GM18519 (cell line): ENCODE results near the gene MRPS33.
A peak's percentile ranks its signal among the peaks of the same experiment; 100 is the strongest.

ENCODE experiments used
- ATAC-seq: cut with Tn5 transposase; IDR thresholded peaks from one replicate; pipeline ENCODE4 v1.9.1; 2021; ENCODE audit warnings: mild to moderate bottlenecking, moderate library complexity; ENCODE audit not compliant: unreplicated experiment, low FRiP score

MRPS33 gene

GRCh38 chr7:141012696-141013344, 1.9 kb downstream of the MRPS33 start:
- ATAC-seq, result no peak

DNA sequence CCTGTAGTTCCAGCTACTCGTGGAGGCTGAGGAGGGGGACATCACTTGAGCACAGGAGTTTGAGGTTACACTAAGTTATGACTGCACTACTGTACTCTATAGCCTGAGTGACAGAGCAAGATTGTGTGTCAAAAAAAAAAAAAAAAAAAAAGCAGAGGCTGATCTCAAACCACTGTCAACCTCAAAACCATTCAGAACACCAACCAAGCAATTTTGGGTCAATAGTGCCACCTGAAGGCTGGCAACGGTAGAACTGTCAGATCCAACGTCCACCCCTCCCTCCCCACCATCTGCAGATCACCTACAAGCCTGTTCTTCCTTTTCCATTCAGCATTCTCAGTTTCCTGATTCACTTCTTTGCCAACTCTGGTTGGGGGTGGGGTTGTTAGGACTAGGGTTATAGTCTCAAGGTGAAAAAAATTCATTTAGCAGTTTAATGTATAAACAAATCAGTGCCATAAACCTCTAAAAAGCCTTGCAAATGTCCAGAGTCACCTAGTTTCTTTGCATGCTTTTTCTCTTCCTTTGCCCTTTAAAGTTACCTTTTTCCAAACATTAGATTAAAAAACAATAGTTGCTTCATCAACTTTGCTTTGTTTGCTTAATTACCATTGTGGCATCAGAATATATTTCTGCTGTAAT, 2.6 kb downstream of the MRPS33 start:
- peak; percentile 30 for ATAC-seq

DNA sequence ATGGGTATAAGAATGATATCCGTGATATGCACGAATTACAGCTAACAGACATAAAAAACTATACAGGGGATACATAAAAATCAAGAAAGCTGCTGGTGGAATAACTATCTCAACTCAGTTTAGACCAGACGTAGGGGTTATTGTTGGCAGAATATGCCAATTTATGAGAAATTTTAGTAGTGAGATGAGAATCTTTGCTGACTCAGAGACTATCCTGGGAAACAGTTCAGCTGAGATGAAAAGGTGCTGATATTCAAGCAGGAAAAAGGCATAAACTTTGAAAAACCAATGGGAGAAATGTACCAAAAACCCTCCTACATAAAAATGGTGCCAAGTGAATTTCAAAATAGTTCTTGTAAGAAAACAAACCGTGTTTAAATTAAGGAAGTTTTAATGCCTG, 3.3 kb downstream of the MRPS33 start:
- ATAC-seq, result no peak

- no peak for ATAC-seq
Measured at GRCh38 chr7:141003172-141004065, 11.3 kb downstream of the MRPS33 start.

GRCh38 chr7:141001546-141001945, 13.2 kb downstream of the MRPS33 start:
- ATAC-seq, result no peak

DNA sequence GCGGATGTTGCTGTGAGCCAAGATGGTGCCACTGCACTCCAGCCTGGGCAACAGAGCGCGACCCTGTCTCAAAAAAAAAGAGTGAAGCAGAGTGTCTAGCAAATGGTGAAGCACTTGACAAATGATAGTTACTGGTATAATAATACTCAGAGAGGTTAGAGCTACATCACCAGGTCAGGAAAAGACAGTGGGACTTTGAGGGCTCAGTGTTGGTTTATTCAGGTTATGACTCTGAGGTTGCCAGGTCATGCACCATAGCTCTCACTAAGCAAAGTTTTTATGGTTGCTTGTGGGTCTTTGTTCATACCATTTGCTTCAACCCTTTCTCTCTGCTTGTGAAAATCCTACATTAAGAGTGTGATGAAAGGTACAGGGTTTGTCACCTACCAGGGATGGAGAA, 13.6 kb downstream of the MRPS33 start:
- no peak for ATAC-seq

DNA sequence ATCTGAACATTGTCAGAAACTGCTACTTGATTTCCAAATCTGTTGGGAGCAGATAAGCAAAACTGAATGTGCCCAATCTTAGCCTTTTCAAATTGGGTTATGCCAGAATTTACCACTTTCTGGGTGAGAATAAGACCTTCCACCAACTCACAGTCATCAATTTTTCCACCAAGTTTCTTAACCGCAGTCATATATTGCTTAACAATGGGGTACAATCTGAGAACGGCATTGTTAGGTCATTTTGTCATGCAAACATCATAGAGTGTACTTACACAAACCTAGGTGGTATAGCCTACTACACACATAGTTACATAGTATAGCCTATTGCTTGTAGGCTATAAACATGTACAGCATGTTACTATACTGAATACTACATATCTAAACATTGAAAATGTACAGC, 16.0 kb downstream of the MRPS33 start:
- no peak for ATAC-seq

DNA sequence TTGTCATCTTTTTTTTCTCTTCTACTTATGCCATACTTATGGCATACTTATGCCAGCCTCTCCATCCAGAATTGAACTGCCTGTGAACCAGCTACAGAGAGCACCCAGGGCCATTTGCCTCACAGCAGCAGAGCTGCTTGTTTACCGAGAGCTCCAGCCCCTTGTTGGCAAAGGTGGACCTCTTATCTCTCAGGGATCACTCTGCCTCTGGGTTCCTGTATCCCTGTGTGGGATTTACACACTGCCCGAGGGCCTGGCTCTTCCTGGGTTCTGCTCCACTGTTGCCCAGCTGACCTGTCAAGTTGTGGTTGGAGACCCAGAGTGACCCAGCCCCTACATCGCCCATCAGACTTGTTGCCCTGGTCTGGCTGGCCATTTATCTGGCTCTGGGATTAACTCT, 22.3 kb downstream of the MRPS33 start:
- ATAC-seq, result no peak

DNA sequence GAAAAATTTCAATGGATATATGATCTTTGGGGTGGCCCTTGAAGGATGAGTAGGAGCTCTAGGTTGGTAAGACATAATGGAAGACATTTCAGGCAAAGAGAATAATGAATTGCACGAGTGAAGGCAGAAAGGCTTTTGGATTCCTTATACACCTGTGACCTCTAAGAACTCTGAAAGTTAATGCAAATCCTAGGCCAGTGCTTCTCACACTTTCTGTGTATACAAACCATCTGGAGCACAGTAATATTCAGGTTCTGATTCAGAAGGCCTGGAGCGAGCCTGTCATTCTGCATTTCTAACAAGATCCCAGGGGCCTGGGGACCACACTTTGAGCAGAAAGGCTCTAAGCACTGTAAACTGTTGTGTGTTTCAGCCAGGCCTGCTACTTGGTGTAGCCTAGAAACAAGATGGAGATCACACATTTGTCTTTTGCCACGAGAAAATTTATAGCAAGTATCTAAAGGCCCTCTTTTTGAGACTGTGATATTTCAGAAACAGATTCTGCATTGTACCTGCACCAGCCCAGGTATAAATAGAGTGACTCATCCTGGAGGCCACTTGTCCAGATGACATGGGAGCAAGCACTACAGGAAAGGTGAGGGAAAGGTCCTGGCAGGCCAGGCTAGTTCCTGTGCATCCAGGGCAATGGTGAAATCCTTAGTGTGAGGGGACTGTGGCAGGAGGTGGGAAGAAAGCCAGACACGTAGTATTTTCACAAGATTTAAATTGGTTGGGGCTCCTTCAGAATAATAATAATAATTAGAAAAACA, 24.4 kb downstream of the MRPS33 start:
- ATAC-seq, result no peak

DNA sequence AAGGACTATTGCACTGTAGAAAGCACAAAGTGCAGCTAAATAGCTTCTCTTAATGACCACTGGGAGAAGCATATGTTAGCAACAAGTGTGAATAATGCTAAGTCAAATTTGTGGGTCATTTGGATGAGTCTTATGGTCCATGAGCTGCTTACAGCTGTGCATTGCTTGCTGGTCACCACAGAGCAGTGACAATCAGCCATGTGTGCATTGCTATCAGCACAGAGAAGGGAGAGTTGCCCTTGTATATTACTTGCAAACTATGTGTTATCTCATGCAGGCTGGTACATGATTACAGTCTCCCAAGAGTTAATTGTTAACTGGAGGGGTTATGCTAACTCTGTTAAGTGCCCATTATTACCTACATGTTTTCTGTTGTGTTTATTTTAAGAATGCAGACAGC, 25.7 kb downstream of the MRPS33 start:
- ATAC-seq, result no peak

DNA sequence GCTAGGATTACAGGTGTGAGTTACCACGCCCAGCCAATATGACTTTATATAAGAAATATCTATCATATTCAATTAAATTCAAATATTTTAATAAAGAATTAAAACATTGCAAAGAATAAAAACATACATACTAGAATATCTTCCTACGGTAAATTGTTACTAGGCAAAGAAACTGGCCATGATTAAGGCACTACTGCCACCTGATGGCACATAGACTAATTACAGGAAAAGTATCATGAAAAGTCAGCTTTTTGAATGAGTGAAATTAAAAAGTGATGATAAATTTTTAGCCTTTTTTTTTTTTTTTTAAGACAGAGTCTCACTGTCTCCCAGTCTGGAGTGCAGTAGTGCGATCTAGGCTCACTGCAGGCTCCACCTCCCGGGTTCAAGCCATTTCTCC, 30.9 kb downstream of the MRPS33 start:
- ATAC-seq, result no peak

DNA sequence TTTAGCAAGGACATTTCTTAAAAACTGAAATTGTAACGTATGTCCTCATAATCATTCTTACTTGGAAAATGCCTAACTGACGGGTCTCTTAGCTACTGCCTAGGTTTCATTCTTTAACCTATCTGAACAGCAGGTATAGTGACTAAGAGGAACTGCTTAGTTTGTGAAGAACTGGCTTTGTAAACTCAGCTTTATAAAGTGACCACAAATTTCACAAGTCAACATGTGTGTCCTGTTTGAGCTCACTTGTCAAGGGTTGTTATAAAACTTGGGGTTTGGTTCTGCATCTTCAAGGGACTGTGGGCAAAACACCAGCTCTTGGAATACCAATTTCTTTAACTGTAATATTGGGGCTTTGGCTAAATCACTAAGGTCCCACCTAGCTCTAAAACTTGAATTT, 32.2 kb downstream of the MRPS33 start:
- no peak for ATAC-seq

DNA sequence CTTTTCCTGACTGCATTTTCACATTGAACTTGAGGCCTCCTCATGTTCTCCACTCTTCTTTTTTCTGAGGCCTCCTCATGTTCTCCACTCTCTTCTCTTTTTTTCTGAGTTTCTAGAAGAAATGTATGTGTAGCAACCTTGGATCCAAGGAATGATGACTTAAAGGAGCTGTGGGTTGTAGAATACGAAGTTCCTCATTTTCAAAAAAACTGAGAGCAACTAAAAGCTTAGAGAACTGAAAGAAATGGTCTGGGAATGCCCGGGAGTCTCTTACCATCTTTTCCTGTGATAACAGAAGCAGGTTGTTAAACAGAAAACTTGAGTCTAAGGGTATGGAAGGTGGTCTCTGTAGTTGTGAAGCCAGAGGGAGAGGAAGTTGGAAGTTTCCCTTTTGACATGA, 32.8 kb downstream of the MRPS33 start:
- ATAC-seq, result no peak

DNA sequence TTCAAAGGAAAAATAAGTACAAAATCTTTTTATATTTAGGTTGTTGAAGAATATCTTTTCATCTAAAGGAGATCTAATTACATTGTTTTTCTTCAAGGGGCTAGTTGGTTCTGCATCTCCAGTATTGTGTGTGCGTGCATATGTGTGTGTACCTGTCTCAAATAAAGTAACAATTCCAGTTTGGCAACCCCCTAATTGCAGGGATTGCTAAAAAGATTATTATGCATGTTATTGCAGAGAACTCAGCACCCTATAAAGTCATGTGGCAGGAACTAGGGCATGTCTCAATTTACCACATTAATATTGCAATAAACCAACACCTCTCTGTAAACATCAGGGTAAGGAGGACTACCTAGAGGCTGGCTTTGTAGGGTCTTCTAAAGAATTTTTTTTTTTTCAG, 37.0 kb downstream of the MRPS33 start:
- ATAC-seq, result no peak

DNA sequence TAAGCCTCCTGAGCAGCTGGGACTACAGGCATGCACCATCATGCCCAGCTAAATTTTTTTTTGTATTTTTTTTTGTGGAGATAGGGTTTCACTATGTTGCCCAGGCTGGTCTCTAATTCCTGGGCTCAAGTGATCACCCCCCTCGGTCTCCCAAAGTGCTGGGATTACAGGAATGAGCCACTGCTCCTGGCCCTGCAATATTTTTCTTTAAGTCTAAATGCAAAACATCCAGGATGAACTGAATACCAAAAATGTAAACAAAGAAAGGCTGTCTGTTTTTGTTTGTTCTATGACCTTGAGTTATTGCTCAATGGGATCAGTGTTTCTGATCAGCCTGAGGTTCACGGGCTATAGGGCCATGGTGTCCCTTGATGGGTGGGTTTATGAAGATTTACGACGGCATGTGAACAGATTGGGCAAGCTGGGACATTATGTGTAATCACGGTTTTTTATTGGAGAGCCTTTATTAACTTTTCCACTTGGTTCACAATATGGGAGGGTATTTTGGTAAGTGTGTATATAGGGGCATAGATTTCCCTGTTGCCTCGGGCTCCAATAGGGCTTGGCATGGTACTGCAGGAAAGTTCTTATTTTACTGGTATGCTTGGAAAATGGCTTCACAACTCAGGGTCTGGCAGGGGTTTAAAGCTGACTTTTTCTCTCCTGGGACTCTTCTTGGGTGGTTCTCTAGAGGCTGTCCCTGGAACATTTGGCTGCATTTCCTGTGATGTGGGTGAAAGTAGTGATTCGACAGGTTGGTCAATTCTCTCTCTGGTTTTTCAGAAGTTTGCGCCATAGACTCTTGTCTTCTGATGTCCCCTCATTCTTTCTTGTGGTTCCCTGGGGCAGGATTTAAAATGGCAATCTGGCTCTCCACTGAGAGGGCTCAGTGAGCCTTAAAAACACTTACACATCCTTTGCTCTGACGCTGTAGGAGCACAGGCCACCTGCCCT, 41.6 kb downstream of the MRPS33 start:
- no peak for ATAC-seq

DNA sequence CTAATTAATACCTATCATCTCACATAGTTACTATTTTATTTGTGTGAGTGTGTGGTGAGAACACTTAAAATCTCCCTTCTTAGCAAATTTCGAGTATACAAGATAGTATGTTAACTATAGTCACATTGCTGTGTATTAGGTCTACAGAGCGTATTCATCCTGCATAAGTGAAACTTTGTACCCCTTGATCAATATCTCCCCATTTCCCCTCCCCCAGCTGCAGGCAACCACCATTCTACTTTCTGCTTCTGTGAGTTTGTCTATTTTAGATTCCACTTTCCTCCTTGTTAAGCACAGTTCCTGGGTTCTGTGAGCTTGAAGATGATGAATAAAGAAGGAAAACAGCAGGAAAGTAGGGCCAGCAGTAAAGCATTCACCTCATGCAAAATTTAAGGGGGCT, 42.4 kb downstream of the MRPS33 start:
- ATAC-seq, result no peak

GRCh38 chr7:140967438-140967837, 47.3 kb downstream of the MRPS33 start:
- no peak for ATAC-seq

DNA sequence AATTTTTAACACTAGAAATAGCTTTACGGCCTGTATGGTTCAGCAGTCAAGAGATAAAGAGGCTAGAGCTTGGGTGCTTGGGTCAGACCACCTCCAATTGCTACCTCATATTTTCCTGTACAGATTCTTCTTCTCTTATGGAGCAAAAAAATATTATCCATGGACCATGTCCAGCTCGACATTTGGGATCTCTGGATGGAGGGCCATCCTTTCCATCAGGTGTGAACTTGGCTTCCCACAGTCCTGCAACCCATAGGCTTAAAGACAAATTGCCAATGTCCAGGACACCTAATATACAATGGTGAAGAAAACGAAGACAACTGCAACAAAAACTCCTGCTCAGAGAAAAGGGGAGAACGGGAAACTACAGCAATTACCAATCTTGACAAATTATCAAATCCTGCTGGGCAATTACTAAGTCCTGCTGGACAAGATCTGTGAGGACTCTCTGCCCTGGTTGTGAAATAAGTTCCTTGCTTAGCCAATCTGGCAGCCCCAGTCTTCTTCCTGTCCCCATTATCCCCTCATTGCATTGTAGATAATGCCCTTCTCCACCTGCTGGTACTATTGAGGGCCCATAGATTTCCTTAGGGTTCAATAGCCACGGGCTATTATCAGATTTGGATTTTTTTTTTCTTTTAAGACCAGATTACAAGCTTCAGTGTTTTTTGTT, 48.1 kb downstream of the MRPS33 start:
- ATAC-seq, result no peak

- ATAC-seq, result no peak
Measured at GRCh38 chr7:140961117-140961516, 53.6 kb downstream of the MRPS33 start.
